ENCODE measurements around the gene NOTCH1. TPM values are rescaled to one million over a fixed set of nuclear protein-coding genes. Genes with fewer than 3 reads are reported as not detected.

NOTCH1 gene
- total RNA-seq, 2 experiments from 2014 or later, result 17.6 to 17.9 TPM

- Histone ChIP-seq H2AFZ (ENCODE audit: low read length) (no peak overlapping the region), H3K79me2 (ENCODE audit: insufficient read depth, low read depth, low read length) (no peaks in the 10 kb centered on the region), H3K9me3 (ENCODE audit: low read length) (peaks cover 13% of the 10 kb centered on the region), H3K27ac (ENCODE audit: low read depth, low read length, poor library complexity, severe bottlenecking) (no peak overlapping the region), H3K9me2 (ENCODE audit: insufficient read depth, low read length) (no peaks in the 10 kb centered on the region), H3K36me3 (ENCODE audit: insufficient read depth, low read length) (no peaks in the 10 kb centered on the region), H3K4me1 (ENCODE audit: insufficient read depth, low read length, poor library complexity, severe bottlenecking) (peaks cover 22% of the 10 kb centered on the region), H4K20me1 (ENCODE audit: insufficient read depth, low read length) (no peaks in the 10 kb centered on the region), H3K4me3 (ENCODE audit: low read depth, low read length, poor library complexity, severe bottlenecking) (no peak overlapping the region), H3K4me2 (ENCODE audit: low read length) (no peak overlapping the region)
- ChIA-PET POLR2A (no interaction called here), CTCF (ENCODE audit: unreplicated experiment) (no interaction called here)
- no peak for DNase-seq (ENCODE audit: low spot score)
- intact Hi-C loops (cut with micrococcal nuclease; ENCODE audit: unreplicated experiment), result no loop called here
- BruUV-seq (replicated peaks), result no TSS peak
- TF ChIP-seq CTCF (conservative IDR thresholded peaks at IDR 0.05; ENCODE audit: low read length) (no peak), EZH2phosphoT487 (IDR thresholded peaks at IDR 0.05; ENCODE audit: borderline replicate concordance, low read depth, low read length) (no peak)
Observed at GRCh38 chr9:136584401-136584932, 38.6 kb upstream of the NOTCH1 start.

- H3K27ac ChIP-seq (ENCODE audit: low read depth, low read length, poor library complexity, severe bottlenecking), result no peak overlapping the region
- no peaks in the 10 kb centered on the region for H3K9me2 ChIP-seq (ENCODE audit: insufficient read depth, low read length)
- no peak overlapping the region for H2AFZ ChIP-seq (ENCODE audit: low read length)
- no peak overlapping the region for H3K4me3 ChIP-seq (ENCODE audit: low read depth, low read length, poor library complexity, severe bottlenecking)
- ChIA-PET POLR2A (no interaction called here), CTCF (ENCODE audit: unreplicated experiment) (no interaction called here)
- BruUV-seq (replicated peaks), result no TSS peak
- H3K36me3 ChIP-seq (ENCODE audit: insufficient read depth, low read length), result no peaks in the 10 kb centered on the region
- H3K4me1 ChIP-seq (ENCODE audit: insufficient read depth, low read length, poor library complexity, severe bottlenecking), result peaks cover 10% of the 10 kb centered on the region
- TF ChIP-seq EZH2phosphoT487 (IDR thresholded peaks at IDR 0.05; ENCODE audit: borderline replicate concordance, low read depth, low read length), result no peak
- TF ChIP-seq CTCF (conservative IDR thresholded peaks at IDR 0.05; ENCODE audit: low read length), result no peak
- H3K4me2 ChIP-seq (ENCODE audit: low read length), result no peak overlapping the region
- peaks cover 13% of the 10 kb centered on the region for H3K9me3 ChIP-seq (ENCODE audit: low read length)
- intact Hi-C loops (cut with micrococcal nuclease; ENCODE audit: unreplicated experiment), result no loop called here
- no peaks in the 10 kb centered on the region for H3K79me2 ChIP-seq (ENCODE audit: insufficient read depth, low read depth, low read length)
- no peak for DNase-seq (ENCODE audit: low spot score)
- no peaks in the 10 kb centered on the region for H4K20me1 ChIP-seq (ENCODE audit: insufficient read depth, low read length)
Observed at GRCh38 chr9:136582977-136583735, 37.3 kb upstream of the NOTCH1 start.
